B cell (primary cell): ENCODE results near the gene GRHPR. TPM values are rescaled to one million over a fixed set of nuclear protein-coding genes. Genes with fewer than 3 reads are reported as not detected.

Source experiments
- ATAC-seq: fragments of 200-7000 bp; cut with Tn5 transposase; one replicate; pipeline ENCODE4 v1.10.0; 2021; ENCODE audit warnings: low read depth, mild to moderate bottlenecking, moderate number of reproducible peaks, moderate library complexity
- CTCF ChIA-PET: fragments of 350-600 bp; sonication (Branson Sonifier 250); formaldehyde crosslinking; loops from one replicate; lab custom pipeline; 2021; ENCODE audit warnings: antibody characterized with exemption, inconsistent platforms; lab: Charles Lee
- POLR2A ChIA-PET: fragments of 350-600 bp; sonication (Branson Sonifier 250); formaldehyde crosslinking; loops from one replicate; lab custom pipeline; 2021; ENCODE audit warnings: antibody characterized with exemption; lab: Charles Lee
- DNase-seq: peaks from one replicate; pipeline ENCODE4 v3.0.0; 2013
- H2AFZ ChIP-seq: 2 replicates; pipeline ENCODE4 v1.6.1; 2012; ENCODE audit warnings: mild to moderate bottlenecking, low read depth, low read length; ENCODE audit not compliant: insufficient read depth, poor library complexity, severe bottlenecking
- H3K27ac ChIP-seq, 2 donors: 1 replicate in 1 of 2; 2 replicates in 1 of 2; pipeline ENCODE4 v1.5.1; 2012 to 2013; ENCODE audit warnings: low read length in 2 of 2, mild to moderate bottlenecking in 2 of 2, moderate library complexity in 1 of 2
- H3K27me3 ChIP-seq, 4 experiments: fragments of 200-600 bp in 1 of 4; sonication (generic) in 1 of 4; replicated peaks in 1 of 4; 1 replicate in 2 of 4; 2 replicates in 2 of 4; pipeline versions ENCODE4 v1.6.1 to v1.7.0; 2013 to 2016; ENCODE audit warnings: low read length in 3 of 4, mild to moderate bottlenecking in 2 of 4, mixed read lengths in 1 of 4, moderate library complexity in 1 of 4; ENCODE audit not compliant: insufficient read depth in 4 of 4, control insufficient read depth in 3 of 4; ENCODE audit errors: control extremely low read depth in 1 of 4
- H3K36me3 ChIP-seq, 2 experiments: replicated peaks in 1 of 2; 1 replicate in 1 of 2; 2 replicates in 1 of 2; pipeline versions ENCODE4 v1.6.1 to v1.7.1; 2013; ENCODE audit warnings: low read length in 1 of 2; ENCODE audit not compliant: insufficient read depth in 2 of 2, control insufficient read depth in 1 of 2; ENCODE audit errors: control extremely low read depth in 1 of 2, extremely low read depth in 1 of 2
- H3K4me1 ChIP-seq, 2 donors: fragments of 200-600 bp in 1 of 2; sonication (generic) in 1 of 2; 1 replicate in 1 of 2; 2 replicates in 1 of 2; pipeline versions ENCODE4 v1.5.1 to v1.6.1; 2013 to 2017; ENCODE audit warnings: low read length in 2 of 2; ENCODE audit not compliant: control insufficient read depth in 2 of 2, insufficient read depth in 2 of 2
- H3K4me2 ChIP-seq: replicated peaks from 2 replicates; pipeline ENCODE3; 2012; ENCODE audit warnings: mild to moderate bottlenecking, low read depth, low read length; ENCODE audit not compliant: poor library complexity, severe bottlenecking
- H3K4me3 ChIP-seq, 5 experiments: fragments of 200-600 bp in 1 of 5; sonication (generic) in 1 of 5; 1 replicate in 3 of 5; 2 replicates in 2 of 5; pipeline versions ENCODE4 v1.5.1 to v1.7.0; 2011 to 2016; ENCODE audit warnings: low read length in 4 of 5, mild to moderate bottlenecking in 4 of 5, low read depth in 2 of 5, control low read depth in 1 of 5, moderate library complexity in 1 of 5; ENCODE audit not compliant: insufficient read depth in 1 of 5; ENCODE audit errors: control extremely low read depth in 1 of 5, extremely low read depth in 1 of 5
- H3K79me2 ChIP-seq: fragments of 200-600 bp; sonication (generic); one replicate; pipeline ENCODE4 v1.6.0; 2016; ENCODE audit warnings: low read length; ENCODE audit not compliant: control insufficient read depth, insufficient read depth
- H3K9ac ChIP-seq: fragments of 200-600 bp; sonication (generic); 2 replicates; pipeline ENCODE4 v1.6.1; 2017; ENCODE audit warnings: mild to moderate bottlenecking, low read length, moderate library complexity
- H3K9me3 ChIP-seq, 3 donors: one replicate each; pipeline versions ENCODE4 v1.6.1 to v1.7.1; 2013; ENCODE audit warnings: low read length in 2 of 3; ENCODE audit not compliant: control insufficient read depth in 2 of 3, insufficient read depth in 1 of 3; ENCODE audit errors: control extremely low read depth in 1 of 3
- H4K20me1 ChIP-seq: 2 replicates; pipeline ENCODE4 v1.6.0; 2012; ENCODE audit warnings: mild to moderate bottlenecking, low read length; ENCODE audit not compliant: insufficient read depth, control insufficient read depth, poor library complexity, severe bottlenecking
- H3K27ac Mint-ChIP-seq: one replicate; pipeline ENCODE4 v1.8.0; 2021; ENCODE audit warnings: mixed read lengths
- H3K27me3 Mint-ChIP-seq: one replicate; pipeline ENCODE4 v1.8.0; 2021; ENCODE audit warnings: mixed read lengths
- H3K4me1 Mint-ChIP-seq: one replicate; pipeline ENCODE4 v1.8.0; 2021; ENCODE audit warnings: mixed read lengths
- H3K4me3 Mint-ChIP-seq: one replicate; pipeline ENCODE4 v1.8.0; 2021; ENCODE audit warnings: mixed read lengths
- H3K9me3 Mint-ChIP-seq: one replicate; pipeline ENCODE4 v1.8.0; 2022; ENCODE audit warnings: mixed read lengths; ENCODE audit not compliant: insufficient read depth
- CTCF ChIP-seq: fragments of 200-600 bp; IDR thresholded peaks from one replicate; pipeline ENCODE4 v1.8.0; 2022; ENCODE audit warnings: antibody characterized with exemption, mild to moderate bottlenecking
- EZH2 ChIP-seq: IDR thresholded peaks from 2 replicates; pipeline ENCODE4 v1.6.1; 2012; ENCODE audit warnings: borderline replicate concordance, low read depth, mild to moderate bottlenecking, moderate library complexity, low read length; ENCODE audit not compliant: insufficient read depth, poor library complexity, severe bottlenecking
- WGBS: methylation state at CpG from one replicate; pipeline ENCODE4 v1.1.5; 2013; ENCODE audit warnings: missing lambda C conversion rate; ENCODE audit not compliant: insufficient coverage; 5-methylcytosine and 5-hydroxymethylcytosine counted together
- intact Hi-C: fragments of 100-400 bp; cut with micrococcal nuclease; formaldehyde crosslinking; loops from one replicate; pipeline ENCODE4 v1.10.0; 2022
- polyA plus RNA-seq: library from polyadenylated mRNA; depleted of rRNA; stranded (reverse); fragments of >200 nt; gene quantifications from 2 replicates; pipeline ENCODE4 v1.2.3, GENCODE V29; 2012
- total RNA-seq, 2 donors: library from RNA; stranded (reverse); fragments of 120-200 nt in 1 of 2; gene quantifications; 1 replicate in 1 of 2; 2 replicates in 1 of 2; pipeline versions ENCODE4 v1.2.3 to v1.2.4, GENCODE V29; 2013 to 2022

The GRHPR gene
- total and polyA plus RNA-seq, 2 donors (not counting 1 experiment from before 2014, with no cell fraction given) = 121 to 138 TPM

- H3K9me3 Mint-ChIP-seq = no peaks in the 10 kb centered on the region
- DNase-seq (no peak), ATAC-seq (no peak)
- Histone ChIP-seq H3K27ac (peak overlapping the region; percentile 61 to 65), H2AFZ (peak overlapping the region; percentile 30), H3K36me3 (no peaks in the 10 kb centered on the region), H3K4me1 (peaks cover 93 to 98% of the 10 kb centered on the region in 2 donors), H3K4me3 (peak overlapping the region in 2 of 5 experiments; percentile 4 to 15), H3K9me3 (peaks cover 0 to 6% (median 0%) of the 10 kb centered on the region in 3 donors), H3K9ac (peak overlapping the region; percentile 8), H3K27me3 (no peaks in the 10 kb centered on the region), H3K79me2 (peaks cover 18% of the 10 kb centered on the region), H3K4me2 (peak overlapping the region; percentile 60), H4K20me1 (no peaks in the 10 kb centered on the region)
- H3K4me1 Mint-ChIP-seq = peaks cover 85% of the 10 kb centered on the region
- ChIA-PET POLR2A (no interaction called here), CTCF (interaction anchor here (1.2 to 12.0 kb wide), 2 partner anchors 11 to 49 kb away, joined by 3 to 139 read pairs; no protein-coding TSS in a partner anchor)
- TF ChIP-seq CTCF (no peak), EZH2 (no peak)
- WGBS = 82% methylated on average over 19 of the region's 19 CpGs
- H3K27me3 Mint-ChIP-seq = no peaks in the 10 kb centered on the region
- peak overlapping the region; percentile 95 for H3K27ac Mint-ChIP-seq
- intact Hi-C loops = no loop called here
- H3K4me3 Mint-ChIP-seq = peak overlapping the region; percentile 78
Measured at GRCh38 chr9:37378613-37379004, 43.9 kb upstream of the GRHPR start.

DNA sequence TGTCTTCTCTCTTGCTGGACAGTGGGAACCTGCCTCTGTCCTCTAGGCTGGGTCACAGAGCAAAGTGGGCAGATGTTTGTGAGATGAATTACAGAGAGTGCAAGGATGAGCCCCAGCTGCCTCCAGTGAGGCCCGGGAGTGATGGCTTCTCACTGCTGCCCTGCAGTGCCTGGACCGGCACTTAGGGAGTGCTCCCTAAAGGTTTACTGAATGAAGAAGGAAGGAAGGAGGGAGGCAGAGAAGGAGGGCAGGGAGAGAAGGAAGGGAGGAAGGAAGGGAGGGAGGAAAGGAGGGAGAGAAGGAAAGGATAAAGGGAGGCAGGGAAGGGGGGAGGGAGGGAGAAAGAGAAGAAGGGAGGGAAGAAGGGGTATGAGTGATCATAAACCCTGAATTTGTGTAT is 42.7 kb upstream of the GRHPR start:
- H3K4me1 ChIP-seq = peaks cover 91 to 98% of the 10 kb centered on the region in 2 donors
- Mint-ChIP-seq H3K4me3 (peak overlapping the region; percentile 53), H3K27me3 (no peaks in the 10 kb centered on the region), H3K4me1 (peaks cover 86% of the 10 kb centered on the region), H3K9me3 (no peaks in the 10 kb centered on the region), H3K27ac (peak overlapping the region; percentile 90)
- no peak overlapping the region for H3K4me3 ChIP-seq
- no peak for ATAC-seq
- no peaks in the 10 kb centered on the region for H3K36me3 ChIP-seq
- no peak overlapping the region for H3K9ac ChIP-seq
- peak overlapping the region; percentile 10 for H3K4me2 ChIP-seq
- no peak overlapping the region for H2AFZ ChIP-seq
- WGBS = 73% methylated on average over 2 of the region's 2 CpGs
- intact Hi-C loops = no loop called here
- ChIA-PET POLR2A (interaction anchor here (0.7 kb wide), 1 partner anchor 43 kb away, joined by 4 read pairs; no protein-coding TSS in a partner anchor), CTCF (interaction anchor here (1.1 to 2.1 kb wide), 3 partner anchors 11 to 56 kb away, joined by 3 to 8 read pairs (median 5); no protein-coding TSS in a partner anchor)
- TF ChIP-seq CTCF (no peak), EZH2 (no peak)
- DNase-seq = no peak
- H3K79me2 ChIP-seq = peaks cover 18% of the 10 kb centered on the region
- H4K20me1 ChIP-seq = no peaks in the 10 kb centered on the region
- H3K27ac ChIP-seq = no peak overlapping the region
- no peaks in the 10 kb centered on the region for H3K27me3 ChIP-seq
- peaks cover 0 to 10% (median 0%) of the 10 kb centered on the region in 3 donors for H3K9me3 ChIP-seq
